ENCODE measurements around the gene BICDL1. TPM values are rescaled to one million over a fixed set of nuclear protein-coding genes. Genes with fewer than 3 reads are reported as not detected.
"Not testable (repeated sequence)": the region's sequence is repeated elsewhere in the genome, so short reads cannot be mapped to it uniquely, and the experiment has no call there.

Gene BICDL1
- total RNA-seq, 3 donors from 2014 or later, result 0.48 to 23.4 (median 5.6) TPM

GRCh38 chr12:120041386-120042231, 52.6 kb downstream of the BICDL1 start:
- Histone ChIP-seq H3K27ac (no peak overlapping the region), H3K36me3 (no peaks in the 10 kb centered on the region), H3K4me3 (no peak overlapping the region), H3K4me1 (no peaks in the 10 kb centered on the region), H3K27me3 (no peaks in the 10 kb centered on the region), H3K9me3 (no peaks in the 10 kb centered on the region)
- TF ChIP-seq, protein P1, sequence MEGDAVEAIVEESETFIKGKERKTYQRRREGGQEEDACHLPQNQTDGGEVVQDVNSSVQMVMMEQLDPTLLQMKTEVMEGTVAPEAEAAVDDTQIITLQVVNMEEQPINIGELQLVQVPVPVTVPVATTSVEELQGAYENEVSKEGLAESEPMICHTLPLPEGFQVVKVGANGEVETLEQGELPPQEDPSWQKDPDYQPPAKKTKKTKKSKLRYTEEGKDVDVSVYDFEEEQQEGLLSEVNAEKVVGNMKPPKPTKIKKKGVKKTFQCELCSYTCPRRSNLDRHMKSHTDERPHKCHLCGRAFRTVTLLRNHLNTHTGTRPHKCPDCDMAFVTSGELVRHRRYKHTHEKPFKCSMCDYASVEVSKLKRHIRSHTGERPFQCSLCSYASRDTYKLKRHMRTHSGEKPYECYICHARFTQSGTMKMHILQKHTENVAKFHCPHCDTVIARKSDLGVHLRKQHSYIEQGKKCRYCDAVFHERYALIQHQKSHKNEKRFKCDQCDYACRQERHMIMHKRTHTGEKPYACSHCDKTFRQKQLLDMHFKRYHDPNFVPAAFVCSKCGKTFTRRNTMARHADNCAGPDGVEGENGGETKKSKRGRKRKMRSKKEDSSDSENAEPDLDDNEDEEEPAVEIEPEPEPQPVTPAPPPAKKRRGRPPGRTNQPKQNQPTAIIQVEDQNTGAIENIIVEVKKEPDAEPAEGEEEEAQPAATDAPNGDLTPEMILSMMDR (IDR thresholded peaks at IDR 0.05), result no peak
- no peak for TF ChIP-seq POLR2AphosphoS5 (IDR thresholded peaks at IDR 0.05)
- TF ChIP-seq POLR2A (IDR thresholded peaks at IDR 0.05), result no peak
- intact Hi-C loops (cut with DNase I; ENCODE audit: low total_unique reads), result no loop called here
- DNase-seq (ENCODE audit: low spot score in 2 of 2), result no peak

DNA sequence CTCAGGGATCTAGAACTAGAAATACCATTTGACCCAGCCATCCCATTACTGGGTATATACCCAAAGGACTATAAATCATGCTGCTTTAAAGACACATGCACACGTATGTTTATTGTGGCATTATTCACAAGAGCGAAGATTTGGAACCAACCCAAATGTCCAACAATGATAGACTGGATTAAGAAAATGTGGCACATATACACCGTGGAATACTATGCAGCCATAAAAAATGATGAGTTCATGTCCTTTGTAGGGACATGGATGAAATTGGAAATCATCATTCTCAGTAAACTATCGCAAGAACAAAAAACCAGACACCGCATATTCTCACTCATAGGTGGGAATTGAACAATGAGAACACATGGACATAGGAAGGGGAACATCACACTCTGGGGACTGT, 56.3 kb downstream of the BICDL1 start:
- DNase-seq (ENCODE audit: low spot score in 2 of 2); H3K27me3 ChIP-seq; H3K36me3 ChIP-seq; H3K9me3 ChIP-seq; intact Hi-C loops (cut with DNase I; ENCODE audit: low total_unique reads); H3K27ac ChIP-seq; H3K4me1 ChIP-seq; H3K4me3 ChIP-seq: not testable (repeated sequence)

- Histone ChIP-seq H3K9me3 (no peaks in the 10 kb centered on the region), H3K4me3 (no peak overlapping the region), H3K27me3 (no peaks in the 10 kb centered on the region), H3K4me1 (no peaks in the 10 kb centered on the region), H3K27ac (no peak overlapping the region), H3K36me3 (no peaks in the 10 kb centered on the region)
- DNase-seq (ENCODE audit: low spot score in 2 of 2), result no peak
- intact Hi-C loops (cut with DNase I; ENCODE audit: low total_unique reads), result no loop called here
- TF ChIP-seq, protein P1 (IDR thresholded peaks at IDR 0.05), result no peak
- TF ChIP-seq POLR2A (IDR thresholded peaks at IDR 0.05), result no peak
- TF ChIP-seq POLR2AphosphoS5 (IDR thresholded peaks at IDR 0.05), result no peak
Measured at GRCh38 chr12:120047072-120047471, 58.0 kb downstream of the BICDL1 start.

DNA sequence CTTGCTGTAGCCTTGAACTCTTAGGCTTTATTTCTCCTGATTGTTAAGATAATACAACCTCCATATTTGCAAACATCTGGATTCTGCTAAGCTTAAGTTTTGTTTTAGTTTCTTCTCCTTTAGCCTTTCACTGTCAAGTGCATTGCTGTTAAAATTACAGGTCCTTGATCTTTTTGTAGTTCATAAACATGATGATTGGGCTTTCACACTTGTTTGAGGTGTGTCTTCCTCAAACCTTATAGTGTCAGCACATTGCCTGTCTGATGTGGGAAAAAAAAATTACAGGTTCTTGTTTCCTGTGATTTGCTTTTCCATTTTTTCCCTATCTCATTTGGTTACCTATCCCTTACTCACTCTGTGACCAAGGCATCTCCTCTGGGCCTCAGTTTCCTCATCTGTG, 59.2 kb downstream of the BICDL1 start:
- no peak for DNase-seq (ENCODE audit: low spot score in 2 of 2)
- no peaks in the 10 kb centered on the region for H3K4me1 ChIP-seq
- H3K27me3 ChIP-seq, result no peaks in the 10 kb centered on the region
- no peak overlapping the region for H3K4me3 ChIP-seq
- TF ChIP-seq POLR2AphosphoS5 (IDR thresholded peaks at IDR 0.05) (no peak), POLR2A (IDR thresholded peaks at IDR 0.05) (no peak)
- TF ChIP-seq, protein P1 (IDR thresholded peaks at IDR 0.05), result no peak
- no peaks in the 10 kb centered on the region for H3K36me3 ChIP-seq
- intact Hi-C loops (cut with DNase I; ENCODE audit: low total_unique reads), result no loop called here
- no peak overlapping the region for H3K27ac ChIP-seq
- H3K9me3 ChIP-seq, result no peaks in the 10 kb centered on the region

DNA sequence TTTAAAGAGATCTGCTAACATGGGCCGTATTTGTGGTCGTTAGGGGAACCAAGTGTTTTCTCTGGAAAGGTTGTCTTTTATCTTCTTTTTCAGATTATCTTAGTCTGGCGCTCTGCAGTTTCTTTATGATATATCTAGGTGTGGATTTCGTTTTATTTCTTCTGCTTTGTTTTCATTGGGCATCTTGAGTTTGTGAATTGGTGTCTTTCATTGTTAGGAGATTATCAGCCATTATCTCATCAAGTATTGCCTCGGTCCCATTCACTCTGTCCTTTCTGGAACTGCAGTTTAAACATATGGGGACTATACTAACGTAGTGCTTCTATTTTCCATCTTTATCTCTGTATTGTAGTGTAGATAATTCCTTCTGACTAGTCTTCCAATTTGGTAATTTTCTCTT, 60.4 kb downstream of the BICDL1 start:
- TF ChIP-seq POLR2A (IDR thresholded peaks at IDR 0.05) (no peak), POLR2AphosphoS5 (IDR thresholded peaks at IDR 0.05) (no peak)
- TF ChIP-seq, protein P1 (IDR thresholded peaks at IDR 0.05), result no peak
- H3K4me1 ChIP-seq, result no peaks in the 10 kb centered on the region
- H3K9me3 ChIP-seq, result no peaks in the 10 kb centered on the region
- no peak overlapping the region for H3K4me3 ChIP-seq
- H3K27ac ChIP-seq, result no peak overlapping the region
- intact Hi-C loops (cut with DNase I; ENCODE audit: low total_unique reads), result no loop called here
- no peaks in the 10 kb centered on the region for H3K36me3 ChIP-seq
- no peaks in the 10 kb centered on the region for H3K27me3 ChIP-seq
- DNase-seq (ENCODE audit: low spot score in 2 of 2), result no peak

All from breast epithelium (tissue), 4 donors.